K562 (cell line): Measurements from ENCODE around the gene OR8B8. TPM values are rescaled to one million over a fixed set of nuclear protein-coding genes. Genes with fewer than 3 reads are reported as not detected.

Source experiments
- DPF2 ChIP-seq: fragments of 450-650 bp; IDR thresholded peaks from 2 replicates; pipeline ENCODE4 v1.6.1; 2016
- ELF4 ChIP-seq: fragments of 450-650 bp; formaldehyde crosslinking; IDR thresholded peaks from 2 replicates; pipeline ENCODE4 v1.4.0; 2022; ENCODE audit warnings: missing genetic modification characterization
- HCFC1 ChIP-seq: IDR thresholded peaks from 2 replicates; pipeline ENCODE4 v1.6.1; 2012; ENCODE audit warnings: low read depth, low read length, improper control_type of control experiment
- HDGF ChIP-seq: fragments of 450-650 bp; IDR thresholded peaks from 2 replicates; pipeline ENCODE4 v1.6.1; 2016
- PCBP1 ChIP-seq: fragments of 200-400 bp; formaldehyde crosslinking; IDR thresholded peaks from 2 replicates; pipeline ENCODE4 v1.6.1; 2018; ENCODE audit warnings: mild to moderate bottlenecking, low read depth, low read length; ENCODE audit not compliant: poor library complexity, severe bottlenecking
- PML ChIP-seq: IDR thresholded peaks from 2 replicates; pipeline ENCODE4 v1.6.1; 2012; ENCODE audit warnings: low read length, inconsistent platforms
- SIN3B ChIP-seq: fragments of 450-650 bp; IDR thresholded peaks from 2 replicates; pipeline ENCODE4 v1.6.1; 2017; ENCODE audit warnings: low read depth, mild to moderate bottlenecking, moderate library complexity
- XRCC5 ChIP-seq: fragments of 200-400 bp; formaldehyde crosslinking; IDR thresholded peaks from 2 replicates; pipeline ENCODE4 v1.6.1; 2017; ENCODE audit warnings: low read depth, mild to moderate bottlenecking, low read length
- ZNF76 ChIP-seq: fragments of 250-450 bp; sonication (Bioruptor Pico); IDR thresholded peaks from 2 replicates; pipeline ENCODE4 v1.4.0; 2020; ENCODE audit warnings: mild to moderate bottlenecking, moderate library complexity, borderline replicate concordance
- polyA plus RNA-seq, 8 experiments: library from polyadenylated mRNA; depleted of rRNA in 4 of 8; stranded (reverse) in 5 of 8; unstranded in 3 of 8; fragments of >200 nt; fragmentation: Nextera tagmentation in 2 of 8; fragmentation: Illumina TruSeq in 1 of 8; extraction: Ambion mirVana in 2 of 8; extraction: Trizol in 1 of 8; gene quantifications; 2 replicates each; pipeline versions ENCODE4 v1.2.1 to v1.2.3, GENCODE V29; 2011 to 2014; ENCODE audit warnings: inconsistent platforms in 1 of 8, missing spikeins in 1 of 8
- total RNA-seq, 7 experiments: library from RNA; depleted of rRNA in 6 of 7; stranded (reverse); fragments of >200 nt in 6 of 7; fragmentation: Illumina TruSeq in 2 of 7; extraction: Trizol in 2 of 7; gene quantifications; 2 replicates each; pipeline versions ENCODE4 v1.2.1 to v1.2.3, GENCODE V29; 2011 to 2021; ENCODE audit warnings: low replicate concordance in 1 of 7
- TF ChIP-seq, protein P1 (sequence below): fragments of 250-450 bp; sonication (Bioruptor Pico); IDR thresholded peaks from 2 replicates; pipeline ENCODE4 v1.8.0; 2022; ENCODE audit warnings: inconsistent platforms, mild to moderate bottlenecking, moderate library complexity, borderline replicate concordance
- TF ChIP-seq, protein P2 (sequence below): fragments of 200-600 bp; sonication (generic); IDR thresholded peaks from one replicate; pipeline ENCODE4 v1.6.1; 2012; ENCODE audit warnings: mild to moderate bottlenecking, low read depth, low read length, inconsistent platforms

Gene OR8B8
- total and polyA plus RNA-seq, 9 of the 15 experiments (the other 6 are each of a cell fraction or from before 2014, with no cell fraction given) = 0.18 TPM; not detected in 8

DNA sequence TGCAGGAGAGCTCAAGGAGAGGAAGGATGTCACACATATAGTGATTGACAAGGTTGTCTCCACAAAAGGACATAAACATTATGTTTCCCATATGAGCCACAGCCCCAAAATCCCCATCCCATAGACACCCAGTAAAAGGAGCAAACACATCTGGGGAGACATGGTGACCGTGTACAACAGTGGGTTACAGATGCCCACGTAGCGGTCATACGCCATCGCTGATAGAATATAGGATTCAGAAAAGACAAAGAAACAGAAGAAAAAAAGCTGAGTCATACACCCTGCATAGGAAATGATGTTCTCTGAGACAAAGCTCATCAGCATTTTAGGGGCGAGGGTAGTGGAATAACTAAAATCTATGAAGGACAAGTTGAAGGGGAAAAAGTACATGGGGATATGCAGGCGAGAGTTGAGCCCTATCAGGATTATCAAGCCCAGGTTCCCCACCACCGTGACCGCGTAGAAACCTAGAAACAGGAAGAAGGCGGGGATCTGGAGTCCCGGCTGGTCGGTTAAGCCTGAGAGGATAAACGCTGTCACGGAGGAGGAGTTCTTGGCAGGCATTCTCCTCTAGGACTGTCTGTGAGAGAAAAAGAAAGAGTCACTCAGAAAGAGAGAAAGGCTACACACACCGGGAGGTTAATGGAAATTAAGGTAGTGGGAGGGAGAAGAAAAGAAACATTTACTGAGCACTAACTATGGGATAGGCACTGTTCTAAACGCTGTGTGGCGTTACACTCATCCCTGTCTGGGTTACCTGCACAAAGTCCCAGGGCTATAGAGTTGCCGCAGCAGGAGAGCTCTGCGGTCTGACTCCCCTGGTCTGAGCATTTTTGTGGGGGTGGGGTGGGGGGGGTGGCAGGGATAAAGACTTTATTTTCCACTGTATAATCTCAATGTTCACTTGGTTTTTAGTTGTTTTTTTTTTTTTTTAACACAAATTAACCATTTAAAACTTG, 36.1 kb upstream of the OR8B8 start (continued):
- TF ChIP-seq SIN3B = no peak
- TF ChIP-seq, protein P1, sequence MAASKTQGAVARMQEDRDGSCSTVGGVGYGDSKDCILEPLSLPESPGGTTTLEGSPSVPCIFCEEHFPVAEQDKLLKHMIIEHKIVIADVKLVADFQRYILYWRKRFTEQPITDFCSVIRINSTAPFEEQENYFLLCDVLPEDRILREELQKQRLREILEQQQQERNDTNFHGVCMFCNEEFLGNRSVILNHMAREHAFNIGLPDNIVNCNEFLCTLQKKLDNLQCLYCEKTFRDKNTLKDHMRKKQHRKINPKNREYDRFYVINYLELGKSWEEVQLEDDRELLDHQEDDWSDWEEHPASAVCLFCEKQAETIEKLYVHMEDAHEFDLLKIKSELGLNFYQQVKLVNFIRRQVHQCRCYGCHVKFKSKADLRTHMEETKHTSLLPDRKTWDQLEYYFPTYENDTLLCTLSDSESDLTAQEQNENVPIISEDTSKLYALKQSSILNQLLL (CRISPR knock-in tag) = no peak
- TF ChIP-seq PCBP1 = no peak
- TF ChIP-seq PML = peak; percentile 34; the same call in 1 of the 2 replicates
- 0 out of 2 replicates have a peak, but pooled peaks have one; percentile 13 for TF ChIP-seq ELF4
- no peak for TF ChIP-seq XRCC5
- TF ChIP-seq HCFC1 = no peak
- no peak for TF ChIP-seq ZNF76
- TF ChIP-seq DPF2 = peak; percentile 81
- no peak for TF ChIP-seq HDGF
- TF ChIP-seq, protein P2, sequence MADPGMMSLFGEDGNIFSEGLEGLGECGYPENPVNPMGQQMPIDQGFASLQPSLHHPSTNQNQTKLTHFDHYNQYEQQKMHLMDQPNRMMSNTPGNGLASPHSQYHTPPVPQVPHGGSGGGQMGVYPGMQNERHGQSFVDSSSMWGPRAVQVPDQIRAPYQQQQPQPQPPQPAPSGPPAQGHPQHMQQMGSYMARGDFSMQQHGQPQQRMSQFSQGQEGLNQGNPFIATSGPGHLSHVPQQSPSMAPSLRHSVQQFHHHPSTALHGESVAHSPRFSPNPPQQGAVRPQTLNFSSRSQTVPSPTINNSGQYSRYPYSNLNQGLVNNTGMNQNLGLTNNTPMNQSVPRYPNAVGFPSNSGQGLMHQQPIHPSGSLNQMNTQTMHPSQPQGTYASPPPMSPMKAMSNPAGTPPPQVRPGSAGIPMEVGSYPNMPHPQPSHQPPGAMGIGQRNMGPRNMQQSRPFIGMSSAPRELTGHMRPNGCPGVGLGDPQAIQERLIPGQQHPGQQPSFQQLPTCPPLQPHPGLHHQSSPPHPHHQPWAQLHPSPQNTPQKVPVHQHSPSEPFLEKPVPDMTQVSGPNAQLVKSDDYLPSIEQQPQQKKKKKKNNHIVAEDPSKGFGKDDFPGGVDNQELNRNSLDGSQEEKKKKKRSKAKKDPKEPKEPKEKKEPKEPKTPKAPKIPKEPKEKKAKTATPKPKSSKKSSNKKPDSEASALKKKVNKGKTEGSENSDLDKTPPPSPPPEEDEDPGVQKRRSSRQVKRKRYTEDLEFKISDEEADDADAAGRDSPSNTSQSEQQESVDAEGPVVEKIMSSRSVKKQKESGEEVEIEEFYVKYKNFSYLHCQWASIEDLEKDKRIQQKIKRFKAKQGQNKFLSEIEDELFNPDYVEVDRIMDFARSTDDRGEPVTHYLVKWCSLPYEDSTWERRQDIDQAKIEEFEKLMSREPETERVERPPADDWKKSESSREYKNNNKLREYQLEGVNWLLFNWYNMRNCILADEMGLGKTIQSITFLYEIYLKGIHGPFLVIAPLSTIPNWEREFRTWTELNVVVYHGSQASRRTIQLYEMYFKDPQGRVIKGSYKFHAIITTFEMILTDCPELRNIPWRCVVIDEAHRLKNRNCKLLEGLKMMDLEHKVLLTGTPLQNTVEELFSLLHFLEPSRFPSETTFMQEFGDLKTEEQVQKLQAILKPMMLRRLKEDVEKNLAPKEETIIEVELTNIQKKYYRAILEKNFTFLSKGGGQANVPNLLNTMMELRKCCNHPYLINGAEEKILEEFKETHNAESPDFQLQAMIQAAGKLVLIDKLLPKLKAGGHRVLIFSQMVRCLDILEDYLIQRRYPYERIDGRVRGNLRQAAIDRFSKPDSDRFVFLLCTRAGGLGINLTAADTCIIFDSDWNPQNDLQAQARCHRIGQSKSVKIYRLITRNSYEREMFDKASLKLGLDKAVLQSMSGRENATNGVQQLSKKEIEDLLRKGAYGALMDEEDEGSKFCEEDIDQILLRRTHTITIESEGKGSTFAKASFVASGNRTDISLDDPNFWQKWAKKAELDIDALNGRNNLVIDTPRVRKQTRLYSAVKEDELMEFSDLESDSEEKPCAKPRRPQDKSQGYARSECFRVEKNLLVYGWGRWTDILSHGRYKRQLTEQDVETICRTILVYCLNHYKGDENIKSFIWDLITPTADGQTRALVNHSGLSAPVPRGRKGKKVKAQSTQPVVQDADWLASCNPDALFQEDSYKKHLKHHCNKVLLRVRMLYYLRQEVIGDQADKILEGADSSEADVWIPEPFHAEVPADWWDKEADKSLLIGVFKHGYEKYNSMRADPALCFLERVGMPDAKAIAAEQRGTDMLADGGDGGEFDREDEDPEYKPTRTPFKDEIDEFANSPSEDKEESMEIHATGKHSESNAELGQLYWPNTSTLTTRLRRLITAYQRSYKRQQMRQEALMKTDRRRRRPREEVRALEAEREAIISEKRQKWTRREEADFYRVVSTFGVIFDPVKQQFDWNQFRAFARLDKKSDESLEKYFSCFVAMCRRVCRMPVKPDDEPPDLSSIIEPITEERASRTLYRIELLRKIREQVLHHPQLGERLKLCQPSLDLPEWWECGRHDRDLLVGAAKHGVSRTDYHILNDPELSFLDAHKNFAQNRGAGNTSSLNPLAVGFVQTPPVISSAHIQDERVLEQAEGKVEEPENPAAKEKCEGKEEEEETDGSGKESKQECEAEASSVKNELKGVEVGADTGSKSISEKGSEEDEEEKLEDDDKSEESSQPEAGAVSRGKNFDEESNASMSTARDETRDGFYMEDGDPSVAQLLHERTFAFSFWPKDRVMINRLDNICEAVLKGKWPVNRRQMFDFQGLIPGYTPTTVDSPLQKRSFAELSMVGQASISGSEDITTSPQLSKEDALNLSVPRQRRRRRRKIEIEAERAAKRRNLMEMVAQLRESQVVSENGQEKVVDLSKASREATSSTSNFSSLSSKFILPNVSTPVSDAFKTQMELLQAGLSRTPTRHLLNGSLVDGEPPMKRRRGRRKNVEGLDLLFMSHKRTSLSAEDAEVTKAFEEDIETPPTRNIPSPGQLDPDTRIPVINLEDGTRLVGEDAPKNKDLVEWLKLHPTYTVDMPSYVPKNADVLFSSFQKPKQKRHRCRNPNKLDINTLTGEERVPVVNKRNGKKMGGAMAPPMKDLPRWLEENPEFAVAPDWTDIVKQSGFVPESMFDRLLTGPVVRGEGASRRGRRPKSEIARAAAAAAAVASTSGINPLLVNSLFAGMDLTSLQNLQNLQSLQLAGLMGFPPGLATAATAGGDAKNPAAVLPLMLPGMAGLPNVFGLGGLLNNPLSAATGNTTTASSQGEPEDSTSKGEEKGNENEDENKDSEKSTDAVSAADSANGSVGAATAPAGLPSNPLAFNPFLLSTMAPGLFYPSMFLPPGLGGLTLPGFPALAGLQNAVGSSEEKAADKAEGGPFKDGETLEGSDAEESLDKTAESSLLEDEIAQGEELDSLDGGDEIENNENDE = no peak
